SKM-1 treated with dmso at 0.1 percent for 144 hours (cell line): Measurements from ENCODE around the gene TNRC18.
"Not testable (repeated sequence)": the region's sequence is repeated elsewhere in the genome, so short reads cannot be mapped to it uniquely, and the experiment has no call there.

Source experiments
- DNase-seq: peaks from one replicate; lab custom pipeline; 2025; ENCODE audit not compliant: unreplicated experiment; lab: John Stamatoyannopoulos, UW

The TNRC18 gene

DNA sequence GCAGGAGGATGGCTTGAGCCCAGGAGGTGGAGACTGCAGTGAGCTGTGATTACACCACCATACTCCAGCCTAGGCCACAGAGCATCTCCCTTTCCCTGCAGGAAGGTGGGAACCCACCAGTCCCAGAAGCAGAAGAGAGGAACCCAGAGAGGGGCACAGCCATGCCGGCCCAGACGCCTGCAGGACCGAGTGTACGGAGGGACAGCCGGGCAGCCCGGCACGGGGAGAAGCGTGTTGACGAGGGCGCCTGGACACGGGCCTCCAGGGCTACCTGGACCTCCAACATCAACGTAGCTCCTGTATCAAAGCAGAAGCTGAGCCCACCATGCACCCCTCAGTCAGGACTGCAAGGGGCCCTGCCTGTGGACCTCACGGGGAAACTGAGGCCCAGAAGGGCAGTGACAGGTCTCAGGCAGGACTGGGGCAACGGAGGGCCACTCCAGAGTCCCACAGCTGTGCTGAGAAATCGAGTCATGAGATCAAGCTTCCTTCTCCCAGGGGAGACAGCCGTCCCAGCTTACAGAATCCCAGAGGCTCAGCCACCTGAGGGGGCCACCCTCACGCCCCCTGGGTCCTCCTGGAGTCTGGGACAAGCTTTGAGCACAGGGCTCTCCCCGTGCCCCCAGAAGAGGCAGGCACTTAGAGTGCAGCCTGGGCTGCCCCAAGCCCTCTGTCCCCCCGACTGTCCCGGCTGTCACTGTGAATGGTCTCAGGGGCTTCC is 43.1 kb downstream of the TNRC18 start:
- DNase-seq: no peak

- DNase-seq: no peak
Observed at GRCh38 chr7:5379546-5379945, 44.1 kb downstream of the TNRC18 start.

DNA sequence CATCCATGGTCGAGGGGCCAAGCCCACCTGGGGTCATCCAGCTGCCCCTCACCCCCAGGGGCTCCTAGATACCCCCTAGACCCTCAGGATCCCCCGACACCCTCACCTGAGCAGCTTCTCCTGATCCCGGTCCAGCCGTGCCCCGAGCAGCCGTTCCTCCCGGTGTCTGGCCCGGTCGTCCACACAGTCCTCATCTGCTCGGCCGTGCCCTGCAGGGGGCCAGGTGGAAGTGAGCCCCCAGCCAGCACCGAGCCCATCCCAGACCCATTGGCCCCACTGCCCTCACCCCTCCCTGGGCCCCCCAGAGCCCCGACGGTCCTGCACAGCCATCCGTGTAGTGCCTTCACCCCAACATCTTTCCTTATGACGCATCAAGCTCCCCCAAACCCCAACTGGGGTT is 45.8 kb downstream of the TNRC18 start:
- no peak for DNase-seq

GRCh38 chr7:5377279-5377678 is 46.4 kb downstream of the TNRC18 start:
- DNase-seq: no peak

DNA sequence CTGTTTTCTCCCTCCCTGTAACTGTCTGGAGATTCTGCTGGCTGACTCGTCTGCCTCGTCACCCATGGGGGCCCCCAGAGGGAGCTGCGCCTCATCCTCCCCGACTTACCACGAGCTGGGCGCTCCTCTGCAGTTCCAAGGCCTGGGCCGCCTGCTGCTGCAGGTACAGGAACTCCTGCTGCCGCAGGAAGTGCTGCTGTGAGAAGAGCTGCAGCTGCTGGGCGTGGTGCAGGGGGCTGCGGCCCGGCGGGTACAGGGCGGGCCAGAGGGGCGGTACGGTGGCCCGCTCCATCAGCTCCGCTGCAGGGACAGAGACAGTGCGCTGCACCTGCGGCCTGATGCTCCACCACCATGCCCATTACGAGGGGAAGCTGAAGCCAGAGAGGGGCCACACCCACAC is 47.7 kb downstream of the TNRC18 start:
- no peak for DNase-seq

- DNase-seq: no peak
Observed at GRCh38 chr7:5374464-5374863, 49.2 kb downstream of the TNRC18 start.

- DNase-seq: no peak
Observed at GRCh38 chr7:5373300-5373699, 50.3 kb downstream of the TNRC18 start.

- no peak for DNase-seq
Observed at GRCh38 chr7:5370454-5371353, 52.9 kb downstream of the TNRC18 start.

GRCh38 chr7:5367661-5368060 is 56.0 kb downstream of the TNRC18 start:
- no peak for DNase-seq

DNA sequence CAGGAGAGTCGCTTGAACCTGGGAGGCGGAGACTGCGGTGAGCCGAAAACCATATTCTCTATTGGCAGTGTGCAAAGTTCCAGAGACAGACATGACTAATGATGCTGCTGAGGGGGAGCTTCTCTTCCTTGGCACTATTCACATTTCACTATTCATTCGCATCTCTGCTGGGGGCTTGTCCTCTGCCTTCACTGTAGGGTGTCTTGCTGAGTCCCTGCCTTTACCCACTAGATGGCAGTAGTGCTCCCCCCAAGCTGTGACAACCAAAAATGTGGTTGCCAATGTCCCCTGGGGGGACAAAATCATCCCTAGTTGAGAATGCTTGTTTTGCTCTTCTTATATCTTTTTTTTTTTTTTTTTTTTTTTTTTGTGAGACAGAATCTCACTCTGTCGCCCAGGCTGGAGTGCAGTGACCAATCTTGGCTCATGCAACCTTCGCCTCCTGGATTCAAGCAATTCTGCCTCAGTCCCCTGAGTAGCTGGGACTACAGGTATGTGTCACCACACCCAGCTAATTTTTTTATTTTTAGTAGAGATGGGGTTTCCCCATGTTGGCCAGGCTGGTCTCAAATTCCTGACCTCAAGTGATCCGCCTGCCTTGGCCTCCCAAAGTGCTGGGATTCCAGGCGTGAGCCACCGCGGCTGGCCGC is 57.5 kb downstream of the TNRC18 start:
- DNase-seq: peak; percentile 50

GRCh38 chr7:5363729-5364128 is 59.9 kb downstream of the TNRC18 start:
- DNase-seq: no peak

DNA sequence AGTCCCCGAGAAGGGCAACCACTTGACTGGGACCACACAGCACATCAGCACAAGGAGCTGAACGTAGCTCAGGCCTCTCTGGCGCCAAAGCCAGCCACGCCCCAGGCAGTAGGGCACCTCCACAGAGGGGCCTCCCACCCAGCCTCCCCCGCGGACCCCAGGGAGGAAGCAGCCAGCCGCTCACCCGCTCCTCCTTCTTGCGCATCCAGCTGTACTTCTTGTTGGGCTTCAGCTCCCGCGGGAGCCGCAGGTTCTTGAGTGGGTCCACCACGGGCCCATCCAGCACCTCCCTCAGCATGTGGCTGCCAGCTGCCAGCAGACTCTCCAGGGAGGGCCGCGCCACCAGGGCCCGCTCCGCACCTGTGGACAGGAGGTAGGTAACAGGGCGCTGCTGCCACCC is 61.2 kb downstream of the TNRC18 start:
- DNase-seq: no peak

DNA sequence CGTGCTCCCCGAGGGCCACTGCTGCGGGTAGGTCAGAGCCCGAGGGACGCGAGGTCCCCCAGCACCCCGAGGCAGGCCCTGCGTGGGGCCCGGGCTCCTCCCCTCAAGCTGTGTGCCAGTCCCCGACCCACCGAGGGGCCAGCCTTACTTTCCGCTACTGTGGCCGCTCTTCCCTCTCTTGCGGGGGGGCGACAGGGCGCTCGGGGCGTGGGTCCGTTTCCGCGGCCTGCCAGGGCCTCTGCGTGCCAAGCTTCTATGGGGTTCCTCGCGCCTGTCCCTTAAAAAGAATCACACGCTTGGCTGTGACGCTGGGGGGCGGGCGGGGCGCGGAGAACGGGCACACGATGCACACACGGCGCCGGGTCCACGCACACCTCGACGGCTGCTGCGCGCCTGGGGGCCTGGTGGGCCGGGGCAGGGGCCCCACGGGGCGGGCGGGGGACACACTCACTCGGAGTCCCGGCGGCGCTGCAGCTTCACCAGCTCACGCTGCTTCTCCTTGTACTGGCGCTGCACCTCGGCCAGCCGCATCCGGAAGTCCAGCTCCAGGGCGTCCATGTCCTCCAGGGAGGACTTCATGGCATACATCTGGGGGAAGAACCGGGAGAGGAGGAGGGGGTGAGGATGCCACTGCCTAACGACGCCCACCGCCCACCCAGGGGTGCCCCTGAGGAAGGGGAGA is 62.0 kb downstream of the TNRC18 start:
- no peak for DNase-seq

DNA sequence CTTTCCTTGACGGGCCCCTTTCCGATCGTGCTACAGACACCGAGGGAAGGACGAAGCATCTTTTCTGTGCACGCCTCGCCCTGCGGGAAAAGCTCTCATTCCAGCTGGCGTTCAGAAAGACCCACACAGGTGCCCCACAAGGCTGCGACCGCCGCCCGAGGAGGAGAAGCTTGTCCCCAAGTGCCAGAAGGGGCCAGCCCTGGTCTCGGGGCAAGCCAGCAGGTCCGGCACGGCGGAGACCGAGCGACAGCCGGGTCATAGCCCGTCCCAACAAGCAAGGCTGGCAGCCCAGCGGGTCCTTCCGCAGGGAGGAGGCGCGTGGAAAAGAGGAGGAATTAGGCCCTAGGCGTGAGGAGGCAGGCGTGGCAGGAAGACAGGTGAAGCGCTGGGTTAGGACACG is 62.7 kb downstream of the TNRC18 start:
- no peak for DNase-seq

- DNase-seq: no peak
Observed at GRCh38 chr7:5360451-5360850, 63.2 kb downstream of the TNRC18 start.

- DNase-seq: not testable (repeated sequence)
Observed at GRCh38 chr7:5360021-5360420, 63.6 kb downstream of the TNRC18 start.

- no peak for DNase-seq
Observed at GRCh38 chr7:5359344-5359743, 64.3 kb downstream of the TNRC18 start.

DNA sequence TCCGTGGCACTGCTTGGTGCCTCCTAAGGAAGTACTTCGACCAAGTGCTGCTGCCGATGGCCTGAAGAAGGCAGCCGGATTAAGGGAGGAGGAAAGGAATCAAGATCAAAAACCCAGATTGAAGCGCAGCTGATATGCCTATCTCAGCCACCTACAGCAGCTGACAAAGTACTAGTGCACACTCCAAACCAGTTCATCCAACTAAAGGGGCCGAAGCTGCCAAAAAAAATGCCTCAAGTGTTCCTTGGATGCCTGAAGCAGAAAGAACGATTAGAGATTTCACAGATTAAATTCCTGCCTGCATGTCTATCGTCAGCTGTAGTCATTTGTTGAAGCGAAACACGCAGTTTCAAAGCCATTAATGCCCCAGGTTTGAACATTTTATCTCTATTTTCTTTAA is 65.7 kb downstream of the TNRC18 start:
- no peak for DNase-seq

GRCh38 chr7:5356751-5357119 is 66.9 kb downstream of the TNRC18 start:
- no peak for DNase-seq

DNA sequence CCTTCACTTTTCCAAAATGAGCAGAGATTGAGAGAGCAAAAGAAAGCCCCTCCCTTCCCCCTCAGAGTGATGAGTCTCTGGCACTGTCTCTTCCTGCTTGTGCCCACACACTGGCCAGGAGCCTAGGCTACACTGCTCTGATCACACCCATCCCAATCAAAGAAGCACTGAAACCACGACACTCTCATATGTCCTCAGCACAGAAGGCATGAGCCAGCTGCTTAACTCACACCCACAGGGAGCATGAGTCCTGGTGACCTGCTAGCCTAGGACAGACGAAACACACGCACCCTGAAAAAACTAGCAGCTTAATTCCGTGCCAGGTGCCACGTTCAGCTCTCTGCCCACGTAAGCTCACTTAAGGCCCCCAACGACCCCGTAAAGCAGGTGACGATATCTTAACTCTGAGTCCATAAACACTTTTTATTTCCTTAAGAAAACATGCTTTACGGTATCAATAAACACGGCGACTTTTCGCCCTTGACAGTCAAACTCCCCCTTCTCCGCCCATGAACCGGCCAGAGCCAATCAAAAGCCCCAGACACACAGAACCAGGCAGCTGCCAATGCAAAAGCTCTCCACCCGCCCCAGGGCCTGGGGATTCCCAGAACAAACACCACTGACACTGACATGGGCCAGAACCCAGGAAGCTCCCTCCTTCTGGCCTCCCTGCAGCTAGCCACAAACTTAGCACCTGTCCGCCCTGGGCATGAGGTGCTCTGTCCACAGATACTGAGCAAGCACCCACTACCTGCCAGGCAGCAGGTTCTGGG is 69.0 kb downstream of the TNRC18 start:
- DNase-seq: no peak
